ENCODE data around the gene LARP4B.

- TF ChIP-seq CTCF (IDR thresholded peaks at IDR 0.05) (no peak), POLR2A (IDR thresholded peaks at IDR 0.05) (no peak)
Measured at GRCh38 chr10:873020-873419, 58.5 kb downstream of the LARP4B start.

Data from testis (tissue), 2 donors.